Urinary bladder (tissue), 4 donors: ENCODE results near the gene NR2F1. TPM values are rescaled to one million over a fixed set of nuclear protein-coding genes. Genes with fewer than 3 reads are reported as not detected.

ENCODE experiments used
- DNase-seq: peaks from one replicate; pipeline ENCODE4 v3.0.0-alpha.2; 2015; ENCODE audit errors: extremely low spot score
- H3K27ac ChIP-seq: one replicate; pipeline ENCODE4 v1.5.1; 2013; ENCODE audit warnings: low read depth, mild to moderate bottlenecking, moderate library complexity
- H3K36me3 ChIP-seq: one replicate; pipeline ENCODE4 v1.6.1; 2013; ENCODE audit warnings: mild to moderate bottlenecking, moderate library complexity; ENCODE audit not compliant: insufficient read depth
- H3K4me1 ChIP-seq: one replicate; pipeline ENCODE4 v1.6.1; 2013; ENCODE audit warnings: mild to moderate bottlenecking, moderate library complexity; ENCODE audit not compliant: insufficient read depth
- H3K4me3 ChIP-seq: one replicate; pipeline ENCODE4 v1.5.1; 2013; ENCODE audit warnings: low read depth, low read length
- WGBS: extraction: QIAGEN DNeasy Blood & Tissue Kit; methylation state at CpG from one replicate; pipeline ENCODE4 v1.1.7; 2013; 5-methylcytosine and 5-hydroxymethylcytosine counted together
- polyA plus RNA-seq: library from polyadenylated mRNA; stranded (reverse); fragments of 200-250 nt; gene quantifications from one replicate; pipeline ENCODE4 v1.2.3, GENCODE V29; 2013
- total RNA-seq: library from RNA; depleted of rRNA; stranded (reverse); fragments of >200 nt; gene quantifications from one replicate; pipeline ENCODE4 v1.2.3, GENCODE V29; 2014
- donor health status: healthy with polysubstance abuse.
- donor health status: healthy.

The NR2F1 gene
- total and polyA plus RNA-seq, 2 donors, result 64.8 to 149 TPM

- Histone ChIP-seq H3K27ac (peak overlapping the region; percentile 27), H3K36me3 (no peaks in the 10 kb centered on the region), H3K4me1 (no peaks in the 10 kb centered on the region), H3K4me3 (peak overlapping the region; percentile 20)
- DNase-seq, result no peak
- 61% methylated on average over 3 of the region's 3 CpGs for WGBS
Measured at GRCh38 chr5:93601071-93601801, 18.2 kb downstream of the NR2F1 start.

GRCh38 chr5:93601802-93602155 lies 18.8 kb downstream of the NR2F1 start:
- H3K4me3 ChIP-seq, result peak overlapping the region; percentile 20
- no peaks in the 10 kb centered on the region for H3K36me3 ChIP-seq
- WGBS, result 43% methylated on average over 9 of the region's 9 CpGs
- peak overlapping the region; percentile 49 for H3K27ac ChIP-seq
- DNase-seq, result no peak
- H3K4me1 ChIP-seq, result no peaks in the 10 kb centered on the region

GRCh38 chr5:93602241-93603077 lies 19.4 kb downstream of the NR2F1 start:
- no peak for DNase-seq
- WGBS, result 54% methylated on average over 39 of the region's 39 CpGs
- H3K27ac ChIP-seq, result peak overlapping the region; percentile 49
- H3K4me3 ChIP-seq, result peak overlapping the region; percentile 5
- H3K4me1 ChIP-seq, result no peaks in the 10 kb centered on the region
- H3K36me3 ChIP-seq, result no peaks in the 10 kb centered on the region

- DNase-seq, result no peak
- no peaks in the 10 kb centered on the region for H3K4me1 ChIP-seq
- H3K27ac ChIP-seq, result no peak overlapping the region
- H3K4me3 ChIP-seq, result no peak overlapping the region
- H3K36me3 ChIP-seq, result no peaks in the 10 kb centered on the region
- WGBS, result 67% methylated on average over 8 of the region's 8 CpGs
Measured at GRCh38 chr5:93603078-93603792, 20.2 kb downstream of the NR2F1 start.

- no peaks in the 10 kb centered on the region for H3K36me3 ChIP-seq
- 9% methylated on average over 58 of the region's 58 CpGs for whole genome bisulfite sequencing
- H3K4me3 ChIP-seq, result peak overlapping the region; percentile 44
- H3K4me1 ChIP-seq, result no peaks in the 10 kb centered on the region
- H3K27ac ChIP-seq, result peak overlapping the region; percentile 44
- no peak for DNase-seq
Measured at GRCh38 chr5:93603793-93604643, 21.0 kb downstream of the NR2F1 start.

- peak overlapping the region; percentile 44 for H3K4me3 ChIP-seq
- no peak overlapping the region for H3K27ac ChIP-seq
- no peaks in the 10 kb centered on the region for H3K36me3 ChIP-seq
- DNase-seq, result no peak
- no peaks in the 10 kb centered on the region for H3K4me1 ChIP-seq
- WGBS, result 71% methylated on average over 10 of the region's 10 CpGs
Measured at GRCh38 chr5:93604644-93605515, 21.9 kb downstream of the NR2F1 start.

GRCh38 chr5:93606382-93606752 lies 23.3 kb downstream of the NR2F1 start:
- Histone ChIP-seq H3K4me1 (no peaks in the 10 kb centered on the region), H3K27ac (no peak overlapping the region), H3K4me3 (no peak overlapping the region), H3K36me3 (no peaks in the 10 kb centered on the region)
- no peak for DNase-seq

- Histone ChIP-seq H3K4me3 (no peak overlapping the region), H3K27ac (no peak overlapping the region), H3K4me1 (no peaks in the 10 kb centered on the region), H3K36me3 (no peaks in the 10 kb centered on the region)
- WGBS, result 42% methylated on average over 19 of the region's 19 CpGs
- no peak for DNase-seq
Measured at GRCh38 chr5:93607367-93608258, 24.6 kb downstream of the NR2F1 start.

GRCh38 chr5:93608855-93609254 lies 25.8 kb downstream of the NR2F1 start:
- Histone ChIP-seq H3K36me3 (no peaks in the 10 kb centered on the region), H3K27ac (no peak overlapping the region), H3K4me3 (no peak overlapping the region), H3K4me1 (no peaks in the 10 kb centered on the region)
- no peak for DNase-seq
- WGBS, result 47% methylated on average over 4 of the region's 4 CpGs

GRCh38 chr5:93609762-93610161 lies 26.7 kb downstream of the NR2F1 start:
- 31% methylated on average over 7 of the region's 7 CpGs for WGBS
- DNase-seq, result no peak
- Histone ChIP-seq H3K4me3 (no peak overlapping the region), H3K27ac (no peak overlapping the region), H3K36me3 (no peaks in the 10 kb centered on the region), H3K4me1 (no peaks in the 10 kb centered on the region)

- WGBS, result 24% methylated on average over 17 of the region's 17 CpGs
- no peak for DNase-seq
- Histone ChIP-seq H3K36me3 (no peaks in the 10 kb centered on the region), H3K4me3 (no peak overlapping the region), H3K4me1 (no peaks in the 10 kb centered on the region), H3K27ac (no peak overlapping the region)
Measured at GRCh38 chr5:93610581-93611272, 27.7 kb downstream of the NR2F1 start.
